GM19328 (cell line): Measurements from ENCODE around the gene PCDHB12.
"Not testable (repeated sequence)": the region's sequence is repeated elsewhere in the genome, so short reads cannot be mapped to it uniquely, and the experiment has no call there.

Source experiments
- ATAC-seq: cut with Tn5 transposase; IDR thresholded peaks from one replicate; pipeline ENCODE4 v1.9.1; 2021; ENCODE audit warnings: mild to moderate bottlenecking, moderate library complexity; ENCODE audit not compliant: unreplicated experiment

Gene PCDHB12

DNA sequence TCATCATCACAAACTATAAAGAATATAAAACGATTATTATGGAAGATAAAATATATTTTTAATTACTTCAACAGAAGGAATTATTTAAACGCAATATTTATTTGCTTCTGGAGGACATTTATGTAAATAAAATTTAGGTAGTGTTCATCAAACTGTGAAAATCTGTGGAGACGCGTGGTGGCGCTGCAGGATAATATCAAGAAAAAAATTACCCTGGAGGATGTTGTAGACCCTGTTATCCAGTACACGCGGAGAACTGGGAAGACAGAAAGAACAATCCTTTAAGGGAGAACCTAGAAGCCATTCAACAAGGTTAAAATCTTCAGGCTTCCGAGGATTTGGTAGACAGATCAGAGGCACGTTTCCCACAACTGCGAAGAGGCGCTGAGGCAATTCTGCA, at the start of gene PCDHB12:
Gene PCDHB12, plus strand, starts transcription at position 242 of the 400 bp plus-strand sequence. CDS start 189 bp downstream, outside the sequence.
- ATAC-seq: no peak

DNA sequence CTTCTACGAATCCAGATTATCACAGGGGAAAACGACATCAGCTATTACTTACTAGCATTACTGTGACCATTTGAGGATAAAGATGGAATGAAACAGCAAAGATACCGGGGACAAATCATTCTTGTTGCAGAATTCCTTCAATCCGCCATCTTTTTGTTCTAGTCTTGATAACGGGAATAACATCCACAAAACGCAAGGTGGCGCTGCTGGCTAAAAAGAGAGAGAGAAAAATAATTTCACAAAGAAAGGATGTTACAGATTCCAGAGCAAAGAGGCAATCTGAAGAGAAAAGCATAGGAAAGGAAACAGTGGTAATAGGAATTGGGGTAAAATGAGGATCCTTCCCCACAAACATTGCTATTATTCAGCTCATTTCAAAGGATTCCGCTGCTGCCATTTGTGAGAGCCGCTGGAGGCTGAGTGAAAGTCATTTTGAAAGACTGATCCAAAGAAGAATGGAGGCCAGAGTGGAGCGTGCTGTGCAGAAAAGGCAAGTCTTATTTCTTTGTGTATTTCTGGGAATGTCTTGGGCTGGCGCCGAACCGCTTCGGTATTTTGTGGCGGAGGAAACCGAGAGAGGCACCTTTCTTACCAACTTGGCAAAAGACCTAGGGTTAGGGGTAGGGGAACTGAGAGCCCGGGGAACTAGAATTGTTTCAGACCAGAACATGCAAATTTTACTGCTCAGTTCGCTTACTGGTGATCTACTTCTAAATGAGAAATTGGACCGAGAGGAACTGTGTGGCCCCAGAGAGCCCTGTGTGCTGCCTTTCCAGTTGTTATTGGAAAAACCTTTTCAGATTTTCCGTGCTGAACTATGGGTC, 35.9 kb upstream of the PCDHB12 start, which contains the start of gene PCDHB7:
Gene PCDHB7, plus strand, starts transcription at position 264 of the 824 bp plus-strand sequence. Its CDS starts 192 bp downstream, at position 456.
- ATAC-seq: no peak

DNA sequence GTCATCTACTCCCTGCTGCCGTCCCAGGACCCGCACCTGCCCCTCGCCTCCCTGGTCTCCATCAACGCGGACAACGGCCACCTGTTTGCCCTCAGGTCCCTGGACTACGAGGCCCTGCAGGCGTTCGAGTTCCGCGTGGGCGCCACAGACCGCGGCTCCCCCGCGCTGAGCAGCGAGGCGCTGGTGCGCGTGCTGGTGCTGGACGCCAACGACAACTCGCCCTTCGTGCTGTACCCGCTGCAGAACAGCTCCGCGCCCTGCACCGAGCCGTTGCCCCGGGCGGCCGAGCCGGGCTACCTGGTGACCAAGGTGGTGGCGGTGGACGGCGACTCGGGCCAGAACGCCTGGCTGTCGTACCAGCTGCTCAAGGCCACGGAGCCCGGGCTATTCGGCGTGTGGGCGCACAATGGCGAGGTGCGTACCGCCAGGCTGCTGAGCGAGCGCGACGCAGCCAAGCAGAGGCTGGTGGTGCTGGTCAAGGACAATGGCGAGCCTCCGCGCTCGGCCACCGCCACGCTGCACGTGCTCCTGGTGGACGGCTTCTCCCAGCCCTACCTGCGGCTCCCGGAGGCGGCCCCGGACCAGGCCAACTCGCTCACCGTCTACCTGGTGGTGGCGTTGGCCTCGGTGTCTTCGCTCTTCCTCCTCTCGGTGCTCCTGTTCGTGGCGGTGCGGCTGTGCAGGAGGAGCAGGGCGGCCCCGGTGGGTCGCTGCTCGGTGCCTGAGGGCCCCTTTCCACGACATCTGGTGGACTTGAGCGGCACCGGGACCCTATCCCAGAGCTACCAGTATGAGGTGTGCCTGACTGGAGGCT, 34.0 kb upstream of the PCDHB12 start:
- ATAC-seq: not testable (repeated sequence)

DNA sequence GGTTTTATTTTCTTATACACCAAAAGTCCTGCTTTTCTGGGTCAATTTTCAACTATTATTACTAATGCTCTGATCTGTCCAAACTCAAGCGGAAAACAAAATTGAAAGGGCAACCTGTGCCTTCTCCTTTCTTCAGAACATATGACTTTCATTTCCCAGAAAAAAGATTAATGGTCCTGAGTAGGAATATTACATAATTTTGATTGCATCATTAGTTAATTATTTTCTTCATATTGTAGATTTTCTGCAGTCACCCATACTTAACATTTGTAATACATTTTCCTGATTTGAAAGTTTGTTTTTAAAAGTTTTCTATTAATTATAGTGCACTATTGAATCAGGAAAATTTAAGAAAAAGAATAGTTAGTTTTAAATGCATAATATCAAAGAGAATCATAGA, 32.6 kb upstream of the PCDHB12 start:
- ATAC-seq: no peak

DNA sequence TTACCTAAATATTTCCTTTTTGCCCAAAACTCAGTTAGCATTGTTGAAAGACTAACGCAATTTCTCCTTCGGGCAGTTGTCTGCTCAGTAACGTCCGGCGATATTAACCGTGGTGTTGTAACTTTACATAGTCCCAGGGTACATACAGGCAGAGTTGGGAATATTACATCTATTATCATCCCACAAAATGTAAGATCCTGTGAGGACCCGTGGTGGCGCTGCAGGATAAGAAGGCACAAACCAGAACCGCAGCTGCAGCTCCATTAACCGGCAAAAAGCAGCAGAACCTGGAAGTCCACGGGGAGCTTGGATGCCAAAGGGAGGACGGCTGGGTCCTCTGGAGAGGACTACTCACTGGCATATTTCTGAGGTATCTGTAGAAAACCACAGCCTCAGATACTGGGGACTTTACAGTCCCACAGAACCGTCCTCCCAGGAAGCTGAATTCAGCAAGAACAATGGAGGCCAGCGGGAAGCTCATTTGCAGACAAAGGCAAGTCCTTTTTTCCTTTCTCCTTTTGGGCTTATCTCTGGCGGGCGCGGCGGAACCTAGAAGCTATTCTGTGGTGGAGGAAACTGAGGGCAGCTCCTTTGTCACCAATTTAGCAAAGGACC, 30.8 kb upstream of the PCDHB12 start, which contains the start of gene PCDHB8:
Gene PCDHB8, plus strand, starts transcription at position 214 of the 615 bp plus-strand sequence. Its CDS starts 245 bp downstream, at position 459.
- not testable (repeated sequence) for ATAC-seq

DNA sequence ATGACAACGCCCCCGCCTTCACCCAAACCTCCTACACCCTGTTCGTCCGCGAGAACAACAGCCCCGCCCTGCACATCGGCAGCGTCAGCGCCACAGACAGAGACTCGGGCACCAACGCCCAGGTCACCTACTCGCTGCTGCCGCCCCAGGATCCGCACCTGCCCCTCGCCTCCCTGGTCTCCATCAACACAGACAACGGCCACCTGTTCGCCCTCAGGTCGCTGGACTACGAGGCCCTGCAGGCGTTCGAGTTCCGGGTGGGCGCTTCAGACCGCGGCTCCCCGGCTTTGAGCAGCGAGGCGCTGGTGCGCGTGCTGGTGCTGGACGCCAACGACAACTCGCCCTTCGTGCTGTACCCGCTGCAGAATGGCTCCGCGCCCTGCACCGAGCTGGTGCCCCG, 29.1 kb upstream of the PCDHB12 start:
- not testable (repeated sequence) for ATAC-seq

DNA sequence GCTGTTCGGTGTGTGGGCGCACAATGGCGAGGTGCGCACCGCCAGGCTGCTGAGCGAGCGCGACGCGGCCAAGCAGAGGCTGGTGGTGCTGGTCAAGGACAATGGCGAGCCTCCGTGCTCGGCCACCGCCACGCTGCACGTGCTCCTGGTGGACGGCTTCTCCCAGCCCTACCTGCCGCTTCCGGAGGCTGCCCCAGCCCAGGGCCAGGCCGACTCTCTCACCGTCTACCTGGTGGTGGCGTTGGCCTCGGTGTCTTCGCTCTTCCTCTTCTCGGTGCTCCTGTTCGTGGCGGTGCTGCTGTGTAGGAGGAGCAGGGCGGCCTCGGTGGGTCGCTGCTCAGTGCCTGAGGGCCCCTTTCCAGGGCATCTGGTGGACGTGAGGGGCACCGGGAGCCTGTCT, 28.6 kb upstream of the PCDHB12 start:
- ATAC-seq: not testable (repeated sequence)

DNA sequence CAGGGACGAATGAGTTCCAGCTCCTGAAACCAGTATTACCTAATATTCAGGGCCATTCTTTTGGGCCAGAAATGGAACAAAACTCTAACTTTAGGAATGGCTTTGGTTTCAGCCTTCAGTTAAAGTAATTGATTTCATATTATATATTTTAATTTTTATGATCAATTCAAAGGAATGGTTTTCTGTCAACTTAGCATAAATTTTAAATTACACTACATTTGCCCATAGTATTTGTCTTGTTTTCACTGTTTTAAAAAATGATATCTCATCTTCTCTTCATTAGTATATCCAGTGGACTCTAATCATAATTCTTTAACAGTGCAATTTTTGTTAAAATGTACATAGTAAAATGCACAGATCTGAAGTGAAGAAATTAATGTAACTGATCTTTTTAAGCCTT, 28.2 kb upstream of the PCDHB12 start:
- ATAC-seq: no peak

DNA sequence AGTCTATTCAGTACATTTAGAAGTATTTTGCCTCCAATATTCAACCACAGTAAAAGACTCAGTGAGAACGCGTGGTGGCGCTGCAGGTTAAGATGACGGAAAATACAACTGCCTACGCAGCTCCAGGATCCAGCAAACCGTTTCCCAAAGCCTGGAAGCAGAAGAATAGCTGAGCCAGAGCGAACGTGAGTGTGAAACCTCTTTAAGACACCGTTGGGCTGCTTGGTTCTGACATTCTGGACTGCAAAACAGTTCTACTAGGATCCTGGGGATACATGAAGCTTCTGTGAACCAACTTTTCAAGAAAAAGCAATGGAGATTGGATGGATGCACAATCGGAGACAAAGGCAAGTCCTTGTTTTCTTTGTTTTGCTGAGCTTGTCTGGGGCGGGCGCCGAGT, 26.3 kb upstream of the PCDHB12 start, which contains the start of gene PCDHB16:
Gene PCDHB16, plus strand, starts transcription at position 140 of the 400 bp plus-strand sequence. Its CDS starts 173 bp downstream, at position 313.
- ATAC-seq: no peak

DNA sequence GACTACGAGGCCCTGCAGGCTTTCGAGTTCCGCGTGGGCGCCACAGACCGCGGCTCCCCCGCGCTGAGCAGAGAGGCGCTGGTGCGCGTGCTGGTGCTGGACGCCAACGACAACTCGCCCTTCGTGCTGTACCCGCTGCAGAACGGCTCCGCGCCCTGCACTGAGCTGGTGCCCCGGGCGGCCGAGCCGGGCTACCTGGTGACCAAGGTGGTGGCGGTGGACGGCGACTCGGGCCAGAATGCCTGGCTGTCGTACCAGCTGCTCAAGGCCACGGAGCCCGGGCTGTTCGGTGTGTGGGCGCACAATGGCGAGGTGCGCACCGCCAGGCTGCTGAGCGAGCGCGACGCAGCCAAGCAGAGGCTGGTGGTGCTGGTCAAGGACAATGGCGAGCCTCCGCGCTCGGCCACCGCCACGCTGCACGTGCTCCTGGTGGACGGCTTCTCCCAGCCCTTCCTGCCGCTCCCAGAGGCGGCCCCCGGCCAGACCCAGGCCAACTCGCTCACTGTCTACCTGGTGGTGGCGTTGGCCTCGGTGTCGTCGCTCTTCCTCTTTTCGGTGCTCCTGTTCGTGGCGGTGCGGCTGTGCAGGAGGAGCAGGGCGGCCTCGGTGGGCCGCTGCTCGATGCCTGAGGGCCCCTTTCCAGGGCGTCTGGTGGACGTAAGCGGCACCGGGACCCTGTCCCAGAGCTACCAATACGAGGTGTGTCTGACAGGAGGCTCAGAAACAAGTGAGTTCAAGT, 24.2 kb upstream of the PCDHB12 start:
- ATAC-seq: not testable (repeated sequence)

DNA sequence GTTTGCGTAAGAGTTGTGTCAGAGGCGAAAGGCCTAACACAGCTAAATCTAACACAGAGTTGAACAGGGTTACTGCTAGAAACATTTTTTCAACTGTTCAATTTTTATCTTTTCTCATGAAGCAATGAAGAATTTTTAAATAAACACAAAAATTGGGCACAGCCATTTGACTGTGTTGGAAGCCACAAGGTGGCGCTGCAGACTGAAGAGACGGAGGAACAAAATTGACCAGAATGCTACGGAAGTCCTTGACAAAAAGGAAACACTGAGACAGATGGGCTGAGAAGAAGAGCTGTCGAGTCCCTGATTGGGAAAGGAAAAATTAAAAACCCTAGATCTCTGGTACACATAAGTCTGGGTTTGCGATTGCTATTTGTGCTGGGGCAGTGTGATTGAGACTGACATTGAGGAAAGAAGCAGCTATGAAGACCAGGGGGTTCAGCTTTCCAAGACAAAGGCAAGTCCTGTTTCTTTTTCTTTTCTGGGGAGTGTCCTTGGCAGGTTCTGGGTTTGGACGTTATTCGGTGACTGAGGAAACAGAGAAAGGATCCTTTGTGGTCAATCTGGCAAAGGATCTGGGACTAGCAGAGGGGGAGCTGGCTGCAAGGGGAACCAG, 21.5 kb upstream of the PCDHB12 start, which contains the start of gene PCDHB9:
Gene PCDHB9, plus strand, starts transcription at position 265 of the 616 bp plus-strand sequence. Its CDS starts 158 bp downstream, at position 423.
- no peak for ATAC-seq

DNA sequence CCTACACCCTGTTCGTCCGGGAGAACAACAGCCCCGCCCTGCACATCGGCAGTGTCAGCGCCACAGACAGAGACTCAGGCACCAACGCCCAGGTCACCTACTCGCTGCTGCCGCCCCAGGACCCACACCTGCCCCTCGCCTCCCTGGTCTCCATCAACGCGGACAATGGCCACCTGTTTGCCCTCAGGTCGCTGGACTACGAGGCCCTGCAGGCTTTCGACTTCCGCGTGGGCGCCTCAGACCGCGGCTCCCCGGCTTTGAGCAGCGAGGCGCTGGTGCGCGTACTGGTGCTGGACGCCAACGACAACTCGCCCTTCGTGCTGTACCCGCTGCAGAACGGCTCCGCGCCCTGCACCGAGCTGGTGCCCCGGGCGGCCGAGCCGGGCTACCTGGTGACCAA, 19.8 kb upstream of the PCDHB12 start:
- not testable (repeated sequence) for ATAC-seq

DNA sequence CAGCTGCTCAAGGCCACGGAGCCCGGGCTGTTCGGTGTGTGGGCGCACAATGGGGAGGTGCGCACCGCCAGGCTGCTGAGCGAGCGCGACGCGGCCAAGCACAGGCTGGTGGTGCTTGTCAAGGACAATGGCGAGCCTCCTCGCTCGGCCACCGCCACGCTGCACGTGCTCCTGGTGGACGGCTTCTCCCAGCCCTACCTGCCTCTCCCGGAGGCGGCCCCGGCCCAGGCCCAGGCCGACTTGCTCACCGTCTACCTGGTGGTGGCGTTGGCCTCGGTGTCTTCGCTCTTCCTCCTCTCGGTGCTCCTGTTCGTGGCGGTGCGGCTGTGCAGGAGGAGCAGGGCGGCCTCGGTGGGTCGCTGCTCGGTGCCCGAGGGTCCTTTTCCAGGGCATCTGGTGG, 19.4 kb upstream of the PCDHB12 start:
- not testable (repeated sequence) for ATAC-seq

DNA sequence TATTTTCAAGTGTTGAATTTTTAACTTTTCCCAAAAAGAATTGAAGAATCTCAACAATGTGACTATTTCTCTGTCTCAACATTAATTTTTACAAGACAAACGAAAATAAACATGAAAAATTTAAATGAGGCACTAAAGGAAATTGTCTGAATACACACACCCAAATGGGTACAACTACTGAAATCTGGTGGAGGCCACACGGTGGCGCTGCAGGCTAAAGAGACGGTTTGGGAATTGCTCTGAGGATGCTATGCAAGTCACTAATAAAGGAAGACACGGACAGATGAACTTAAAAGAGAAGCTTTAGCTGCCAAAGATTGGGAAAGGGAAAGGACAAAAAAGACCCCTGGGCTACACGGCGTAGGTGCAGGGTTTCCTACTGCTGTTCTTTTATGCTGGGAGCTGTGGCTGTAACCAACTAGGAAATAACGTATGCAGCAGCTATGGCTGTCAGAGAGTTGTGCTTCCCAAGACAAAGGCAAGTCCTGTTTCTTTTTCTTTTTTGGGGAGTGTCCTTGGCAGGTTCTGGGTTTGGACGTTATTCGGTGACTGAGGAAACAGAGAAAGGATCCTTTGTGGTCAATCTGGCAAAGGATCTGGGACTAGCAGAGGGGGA, 16.3 kb upstream of the PCDHB12 start, which contains the start of gene PCDHB10:
Gene PCDHB10, plus strand, starts transcription at position 244 of the 616 bp plus-strand sequence. Its CDS starts 200 bp downstream, at position 444.
- ATAC-seq: no peak

DNA sequence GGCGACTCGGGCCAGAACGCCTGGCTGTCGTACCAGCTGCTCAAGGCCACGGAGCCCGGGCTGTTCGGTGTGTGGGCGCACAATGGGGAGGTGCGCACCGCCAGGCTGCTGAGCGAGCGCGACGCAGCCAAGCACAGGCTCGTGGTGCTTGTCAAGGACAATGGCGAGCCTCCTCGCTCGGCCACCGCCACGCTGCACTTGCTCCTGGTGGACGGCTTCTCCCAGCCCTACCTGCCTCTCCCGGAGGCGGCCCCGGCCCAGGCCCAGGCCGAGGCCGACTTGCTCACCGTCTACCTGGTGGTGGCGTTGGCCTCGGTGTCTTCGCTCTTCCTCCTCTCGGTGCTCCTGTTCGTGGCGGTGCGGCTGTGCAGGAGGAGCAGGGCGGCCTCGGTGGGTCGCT, 14.2 kb upstream of the PCDHB12 start:
- not testable (repeated sequence) for ATAC-seq

DNA sequence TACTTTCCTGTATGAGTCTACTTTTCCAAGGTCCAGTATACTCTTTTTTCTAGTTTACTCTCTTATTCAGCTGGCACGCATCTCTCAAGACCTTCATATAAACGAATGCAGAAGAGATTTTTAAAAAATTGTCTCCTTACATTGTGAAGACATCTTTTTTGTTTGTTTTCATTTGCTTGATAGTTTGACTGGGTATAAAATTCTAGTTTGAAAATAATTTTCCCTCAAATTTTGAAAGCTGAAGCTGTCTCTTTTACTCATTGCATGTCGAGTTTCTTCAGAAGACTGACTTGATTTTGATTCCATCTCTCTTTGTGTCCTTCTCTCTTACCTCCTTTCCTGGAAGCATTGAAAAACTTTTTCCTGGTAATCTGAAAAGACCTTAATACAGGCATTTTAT, 12.2 kb upstream of the PCDHB12 start:
- no peak for ATAC-seq

DNA sequence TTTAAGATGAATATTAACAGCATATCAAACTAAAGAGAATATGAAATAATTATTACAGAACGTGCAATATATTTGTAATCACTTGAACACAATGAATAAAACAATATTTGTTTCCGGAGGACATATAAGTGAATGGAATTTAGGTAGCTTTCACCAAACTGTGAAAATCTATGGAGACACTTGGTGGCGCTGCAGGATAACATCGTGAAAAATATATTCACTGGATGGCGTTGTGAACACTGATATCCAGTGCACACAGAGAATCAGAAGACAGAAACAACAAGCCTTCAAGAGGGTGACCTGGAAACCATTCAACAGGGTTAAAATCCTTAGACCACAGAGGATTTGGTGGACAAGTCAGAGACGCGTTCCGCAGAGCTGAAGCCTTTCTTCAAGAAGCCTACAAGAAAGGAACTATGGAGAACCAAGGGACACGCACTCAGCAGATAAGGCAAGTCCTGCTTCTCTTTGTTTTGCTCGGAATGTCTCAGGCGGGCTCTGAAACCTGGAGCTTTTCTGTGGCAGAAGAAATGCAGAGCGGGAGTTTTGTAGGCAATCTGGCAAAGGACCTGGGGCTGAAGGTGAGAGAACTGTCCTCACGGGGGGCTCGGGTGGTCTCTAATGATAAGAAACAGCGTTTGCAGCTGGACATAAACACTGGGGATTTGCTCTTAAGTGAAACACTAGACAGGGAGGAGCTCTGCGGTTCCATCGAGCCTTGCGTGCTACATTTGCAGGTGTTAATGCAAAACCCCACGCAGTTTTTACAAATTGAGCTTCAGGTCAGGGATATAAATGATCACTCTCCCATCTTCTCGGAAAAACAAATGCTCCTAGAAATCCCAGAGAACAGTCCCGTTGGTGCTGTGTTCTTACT, 8.9 kb upstream of the PCDHB12 start, which contains the start of gene PCDHB11:
Gene PCDHB11, plus strand, starts transcription at position 269 of the 877 bp plus-strand sequence. Its CDS starts 148 bp downstream, at position 417.
- no peak for ATAC-seq

DNA sequence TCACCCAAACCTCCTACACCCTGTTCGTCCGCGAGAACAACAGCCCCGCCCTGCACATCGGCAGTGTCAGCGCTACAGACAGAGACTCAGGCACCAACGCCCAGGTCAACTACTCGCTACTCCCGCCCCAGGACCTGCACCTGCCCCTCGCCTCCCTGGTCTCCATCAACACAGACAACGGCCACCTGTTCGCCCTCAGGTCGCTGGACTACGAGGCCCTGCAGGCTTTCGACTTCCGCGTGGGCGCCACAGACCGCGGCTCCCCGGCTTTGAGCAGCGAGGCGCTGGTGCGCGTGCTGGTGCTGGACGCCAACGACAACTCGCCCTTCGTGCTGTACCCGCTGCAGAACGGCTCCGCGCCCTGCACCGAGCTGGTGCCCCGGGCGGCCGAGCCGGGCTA, 7.4 kb upstream of the PCDHB12 start:
- ATAC-seq: not testable (repeated sequence)
